ENCODE measurements around the gene DUSP15.
"Not testable (repeated sequence)": the region's sequence is repeated elsewhere in the genome, so short reads cannot be mapped to it uniquely, and the experiment has no call there.

DUSP15 gene, protein sequence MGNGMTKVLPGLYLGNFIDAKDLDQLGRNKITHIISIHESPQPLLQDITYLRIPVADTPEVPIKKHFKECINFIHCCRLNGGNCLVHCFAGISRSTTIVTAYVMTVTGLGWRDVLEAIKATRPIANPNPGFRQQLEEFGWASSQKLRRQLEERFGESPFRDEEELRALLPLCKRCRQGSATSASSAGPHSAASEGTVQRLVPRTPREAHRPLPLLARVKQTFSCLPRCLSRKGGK

DNA sequence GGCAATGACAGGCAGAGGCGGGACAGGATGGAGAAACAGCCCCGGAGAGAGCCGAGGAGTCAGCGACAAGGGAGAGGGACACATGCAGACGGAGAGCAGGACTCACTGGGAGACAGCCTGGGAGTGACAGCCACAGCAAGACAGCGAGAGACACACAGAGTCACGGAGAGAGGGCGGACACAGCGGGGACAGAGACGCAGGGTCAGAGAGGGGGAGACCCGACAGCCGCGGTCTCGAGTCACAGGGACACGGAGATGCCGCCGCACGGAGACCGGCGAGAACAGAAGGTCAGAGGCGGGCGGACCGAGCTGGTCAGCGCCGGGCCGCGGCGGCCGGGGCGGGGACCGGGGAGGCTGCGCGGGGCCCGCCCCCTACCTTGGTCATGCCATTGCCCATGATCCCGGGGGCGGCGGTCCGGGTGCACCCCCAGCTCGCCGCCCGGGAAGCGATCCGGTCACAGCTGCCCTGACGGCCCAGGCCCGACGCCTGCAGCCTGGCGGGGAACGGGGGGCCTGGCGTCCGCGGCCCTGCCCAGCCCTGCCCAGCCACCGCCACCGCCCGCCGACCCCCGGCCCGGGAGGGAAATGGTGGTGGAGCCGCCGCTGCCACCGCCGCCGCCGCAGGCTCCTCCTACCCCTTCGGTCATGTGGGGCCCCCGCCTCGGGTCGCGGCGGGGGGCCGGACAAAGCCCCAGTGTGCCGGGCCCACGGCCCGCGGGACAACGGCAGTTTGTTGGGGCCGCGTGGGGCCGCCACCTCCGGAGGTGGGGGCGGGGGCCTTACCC lies at the start of gene DUSP15, which contains the start of gene TTLL9:
Gene DUSP15, minus strand, starts transcription at position 586 of the 784 bp plus-strand sequence. Its CDS starts 190 bp downstream, at position 396.
Gene TTLL9, plus strand, starts transcription at position 693 of the 784 bp plus-strand sequence. CDS start 493 bp downstream, outside the sequence.
- DNase-seq (ENCODE audit: low spot score): no peak

DNA sequence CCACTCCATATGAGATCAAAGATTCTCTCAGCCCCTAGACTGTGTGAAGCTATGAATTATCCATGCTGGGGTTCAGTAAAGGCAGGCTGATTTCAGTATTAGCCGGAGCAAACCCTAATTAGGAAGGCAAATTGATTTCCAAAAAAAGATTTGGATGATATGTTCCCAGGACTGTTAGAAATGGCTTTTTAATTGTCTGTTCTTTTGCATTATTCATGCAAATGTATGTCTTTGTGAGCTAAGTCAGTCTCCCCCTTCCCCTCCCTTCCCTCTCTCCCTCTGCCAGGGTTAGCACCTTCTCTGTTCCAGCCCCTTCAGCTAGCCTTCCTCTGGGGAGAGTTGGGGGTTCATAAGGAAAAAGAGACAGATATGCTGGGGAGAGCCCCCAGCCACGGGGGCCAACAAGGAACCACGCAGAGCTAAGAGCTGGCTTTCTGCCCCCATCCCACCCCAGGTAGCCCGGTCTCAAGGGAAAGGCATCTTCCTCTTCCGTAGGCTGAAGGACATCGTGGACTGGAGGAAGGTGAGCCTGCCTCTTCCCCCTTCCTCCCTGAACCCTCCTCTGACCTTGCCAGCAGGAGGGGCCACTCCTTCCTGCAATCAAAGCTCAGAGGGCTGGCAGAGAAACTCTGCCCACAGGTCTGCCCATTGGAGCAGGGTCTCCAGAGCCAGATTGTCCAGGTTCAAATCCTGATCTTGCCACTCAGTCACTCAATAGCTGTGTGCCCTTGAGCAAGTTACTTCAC lies 49.3 kb upstream of the DUSP15 start:
- DNase-seq (ENCODE audit: low spot score): no peak

DNA sequence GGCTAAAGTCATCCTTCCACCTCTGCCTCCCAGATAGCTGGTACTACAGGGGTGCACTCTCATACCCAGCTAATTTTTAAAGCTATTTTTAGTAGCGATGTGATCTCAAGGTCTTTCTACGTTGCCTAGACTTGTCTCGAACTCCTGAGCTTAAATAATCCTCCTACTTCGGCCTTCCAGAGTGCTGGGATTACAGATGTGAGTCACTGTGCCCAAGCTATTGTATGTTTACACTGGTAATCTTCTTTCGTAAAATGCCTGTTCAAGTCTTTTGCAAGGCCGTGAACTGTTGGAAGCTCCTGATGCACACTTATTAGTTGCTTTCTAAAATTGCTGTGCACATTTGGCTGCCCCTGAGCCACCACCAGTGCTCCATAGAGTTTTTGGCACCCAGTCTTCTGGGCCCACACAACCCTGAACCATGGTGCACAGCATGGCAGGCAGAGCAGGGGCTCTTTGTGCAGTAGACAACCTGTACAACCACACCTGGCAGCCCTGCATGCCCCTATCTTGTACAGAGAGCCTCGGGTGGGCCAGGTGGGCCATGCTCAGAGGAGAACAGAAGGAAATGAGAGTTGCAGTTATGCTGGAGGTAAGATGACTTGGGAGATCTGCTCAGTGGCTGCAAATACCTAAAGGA lies 48.3 kb upstream of the DUSP15 start:
- no peak for DNase-seq (ENCODE audit: low spot score)

DNA sequence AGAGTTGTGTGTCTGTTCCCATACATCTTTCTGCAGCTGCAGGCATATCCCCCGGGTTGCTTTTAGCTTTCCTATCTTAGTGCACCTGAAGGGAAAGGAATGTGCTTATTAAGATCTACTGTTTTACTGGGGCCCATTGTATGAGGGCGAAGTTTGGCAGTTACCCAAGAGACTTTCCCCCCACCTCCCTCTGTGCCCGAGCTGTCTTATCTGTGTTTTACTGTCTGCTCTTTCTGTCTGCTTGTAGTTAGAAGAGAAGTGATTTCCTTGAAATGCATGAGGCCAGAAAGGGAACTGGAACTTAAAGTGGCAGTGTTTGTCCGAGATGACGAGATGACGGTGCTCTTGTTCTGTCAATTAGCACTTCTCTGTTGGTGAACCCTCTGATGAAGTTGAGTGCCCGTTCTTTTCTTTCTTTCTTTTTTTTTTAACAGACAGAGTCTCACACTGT lies 47.7 kb upstream of the DUSP15 start:
- DNase-seq (ENCODE audit: low spot score): not testable (repeated sequence)

DNA sequence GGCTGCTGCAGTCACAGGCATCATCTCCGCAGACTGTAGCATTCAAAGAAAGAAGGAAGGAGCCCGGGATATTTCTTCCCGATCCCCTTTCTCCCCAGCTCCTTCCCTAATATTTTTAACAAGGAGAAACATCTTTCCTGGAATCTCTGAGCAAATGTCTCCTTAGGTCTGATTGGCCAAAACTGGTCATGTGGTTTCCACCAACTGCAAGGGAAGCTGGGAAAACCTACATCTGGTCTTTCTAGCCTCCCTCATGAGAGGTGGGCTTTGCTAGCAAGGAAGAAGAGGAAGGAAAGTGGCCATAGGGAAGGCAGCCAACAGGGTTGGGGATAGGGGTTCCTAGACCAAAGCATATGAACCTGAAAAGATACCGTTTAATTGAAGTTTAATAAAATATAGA lies 46.4 kb upstream of the DUSP15 start:
- no peak for DNase-seq (ENCODE audit: low spot score)

DNA sequence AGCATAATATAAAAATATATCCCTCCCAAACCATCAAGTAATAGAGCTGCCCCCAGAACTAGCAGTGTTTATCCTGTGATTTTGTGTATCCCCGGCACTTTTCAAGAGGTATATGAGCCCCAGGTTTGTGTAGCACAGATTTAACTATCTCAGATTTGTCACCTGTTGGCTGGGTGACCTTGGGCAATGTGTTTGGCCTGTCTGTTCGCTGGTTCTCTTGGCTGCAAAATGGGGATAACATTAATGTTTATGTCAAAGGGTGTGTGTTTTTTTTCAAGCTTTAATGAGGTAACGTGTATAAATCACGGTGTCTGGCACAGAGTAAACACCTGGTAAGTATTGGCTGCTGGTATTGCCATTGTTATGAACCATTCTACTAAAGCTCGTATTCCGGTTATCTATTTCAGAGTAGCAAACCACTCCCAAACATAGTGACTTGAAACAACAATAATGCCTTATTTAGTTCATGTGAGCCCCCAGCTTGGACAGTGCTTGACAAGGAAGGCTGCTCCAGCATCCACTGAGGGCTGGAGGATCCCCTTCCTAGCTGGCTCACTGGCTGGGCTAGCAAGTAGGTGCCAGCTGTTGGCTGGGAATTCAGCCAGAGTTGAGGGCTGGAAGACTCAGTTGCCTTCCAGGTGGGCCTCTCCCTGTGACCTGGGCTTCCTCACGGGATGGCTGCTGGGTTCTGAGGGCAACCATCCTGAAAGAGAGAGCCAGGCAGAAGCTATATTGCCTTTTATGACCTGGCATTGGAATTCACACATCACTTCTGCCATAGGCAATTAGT lies 45.4 kb upstream of the DUSP15 start:
- no peak for DNase-seq (ENCODE audit: low spot score)

DNA sequence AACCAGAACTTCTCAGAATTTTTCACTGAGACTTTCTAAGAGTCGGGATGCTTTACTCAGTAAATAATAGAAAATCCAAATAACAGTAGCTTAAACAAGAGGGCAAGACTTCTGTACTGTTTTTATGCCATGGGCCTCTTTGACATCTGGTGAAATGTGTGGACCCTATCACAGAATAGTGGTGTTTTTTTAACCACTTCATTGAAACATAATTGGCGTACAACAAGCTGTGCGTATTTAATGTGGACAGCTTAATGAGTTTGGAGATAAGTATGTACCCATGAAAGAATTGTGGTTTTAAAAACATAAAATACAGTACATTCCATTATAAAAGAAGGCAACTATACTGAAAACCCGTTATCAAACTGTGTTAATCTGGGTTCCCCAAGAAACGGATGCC lies 43.8 kb upstream of the DUSP15 start:
- DNase-seq (ENCODE audit: low spot score): no peak

DNA sequence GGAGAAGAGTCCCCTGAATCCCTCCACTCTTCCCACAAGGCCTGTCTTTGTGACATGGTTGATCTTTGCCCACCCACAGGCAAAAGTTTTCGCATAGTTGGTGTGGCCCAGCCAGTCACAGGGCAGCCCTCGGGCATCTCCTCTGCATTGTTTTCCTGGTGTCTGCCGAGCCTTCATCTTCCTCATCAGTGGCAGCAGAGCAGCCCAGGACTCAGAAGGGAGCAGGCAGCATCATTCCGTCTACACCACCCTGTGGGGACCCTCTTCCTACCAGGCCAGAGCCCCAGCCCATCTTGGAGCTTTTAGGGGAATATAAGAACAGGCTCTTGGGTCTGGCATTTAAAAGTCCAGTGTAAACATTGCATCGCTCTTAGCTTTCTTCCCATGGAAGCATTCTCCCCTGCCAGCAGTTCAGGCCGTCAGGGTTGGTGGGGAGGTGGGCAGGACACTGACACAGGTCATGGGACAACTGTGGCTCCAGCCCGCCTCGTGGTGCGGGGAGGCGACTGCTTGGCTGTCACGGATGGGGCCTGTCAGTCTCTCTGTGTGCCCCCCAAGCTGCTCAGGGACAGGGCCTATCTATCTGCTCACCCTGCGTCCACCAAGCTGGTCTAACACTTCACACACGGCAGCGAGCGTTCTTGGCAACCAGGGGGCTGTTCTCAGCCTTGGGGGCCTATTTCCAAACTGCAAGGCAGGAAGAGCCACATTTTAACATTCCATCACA lies 43.3 kb upstream of the DUSP15 start:
- DNase-seq (ENCODE audit: low spot score): no peak

DNA sequence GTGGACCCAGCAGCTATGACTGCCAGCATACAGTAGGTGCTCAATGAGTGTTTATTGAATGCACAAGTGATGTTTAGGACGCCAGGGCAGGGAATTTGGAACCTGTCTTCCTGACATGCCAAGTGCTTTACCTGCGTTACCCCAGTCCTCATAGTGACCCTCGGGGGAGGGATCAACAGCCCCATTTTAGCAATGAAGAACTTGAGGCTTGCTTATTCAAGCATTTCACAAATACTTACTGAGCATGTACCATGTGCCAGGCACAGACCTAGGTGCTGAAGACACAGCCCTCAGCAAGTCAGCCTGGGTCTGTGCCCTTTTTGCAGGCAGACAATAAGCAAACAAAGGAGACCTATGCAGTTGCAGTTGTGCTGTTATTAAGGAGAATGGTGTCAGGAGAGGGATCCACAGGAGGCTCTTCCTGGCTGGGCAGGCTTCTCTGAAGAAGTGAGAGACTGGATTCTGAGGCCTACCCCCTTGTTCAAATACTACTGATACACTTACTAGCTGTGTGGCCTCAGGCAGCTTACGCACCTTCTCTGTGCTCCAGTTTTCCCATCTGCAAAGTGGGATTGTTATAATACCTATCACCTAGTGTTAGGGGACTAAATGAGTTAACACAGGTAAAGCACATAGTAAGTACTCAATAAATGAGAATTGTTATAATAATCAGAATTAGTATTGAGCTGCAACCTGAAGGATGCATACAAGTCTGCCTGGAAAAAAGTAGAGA lies 39.9 kb upstream of the DUSP15 start:
- DNase-seq (ENCODE audit: low spot score): no peak

DNA sequence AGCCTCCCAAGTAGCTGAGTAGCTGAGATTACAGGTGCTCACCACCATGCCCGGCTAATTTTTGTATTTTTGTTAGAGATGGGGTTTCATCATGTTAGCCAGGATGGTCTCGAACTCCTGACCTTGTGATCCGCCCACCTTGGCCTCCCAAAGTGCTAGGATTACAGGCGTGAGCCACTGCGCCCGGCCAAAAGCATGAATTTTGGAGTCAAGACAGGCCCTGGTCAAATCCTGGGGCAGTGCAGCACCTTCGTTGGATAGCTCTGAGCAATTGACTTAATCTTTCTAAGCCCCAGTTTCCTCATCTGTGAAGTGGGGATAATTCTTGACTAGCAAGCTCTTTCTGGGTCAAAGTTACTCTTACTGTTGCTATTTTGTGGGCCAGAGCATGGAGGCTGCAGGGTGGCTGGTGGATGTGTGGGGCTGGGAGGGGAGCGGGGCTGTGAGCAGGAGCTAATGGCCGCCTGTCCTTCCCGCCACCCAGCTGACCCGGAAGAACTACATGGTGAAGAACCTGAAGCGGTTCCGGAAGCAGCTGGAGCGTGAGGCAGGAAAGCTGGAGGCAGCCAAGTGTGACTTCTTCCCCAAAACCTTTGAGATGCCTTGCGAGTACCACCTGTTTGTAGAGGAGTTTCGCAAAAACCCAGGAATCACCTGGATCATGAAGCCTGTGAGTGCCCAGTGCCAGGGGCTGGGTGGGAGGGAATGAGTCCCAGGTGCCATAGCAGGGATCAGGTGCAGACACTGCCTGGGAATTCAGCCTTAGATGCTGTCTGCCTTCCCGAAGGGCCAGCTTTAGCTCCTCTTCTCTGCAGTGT lies 39.1 kb upstream of the DUSP15 start:
- DNase-seq (ENCODE audit: low spot score): no peak

DNA sequence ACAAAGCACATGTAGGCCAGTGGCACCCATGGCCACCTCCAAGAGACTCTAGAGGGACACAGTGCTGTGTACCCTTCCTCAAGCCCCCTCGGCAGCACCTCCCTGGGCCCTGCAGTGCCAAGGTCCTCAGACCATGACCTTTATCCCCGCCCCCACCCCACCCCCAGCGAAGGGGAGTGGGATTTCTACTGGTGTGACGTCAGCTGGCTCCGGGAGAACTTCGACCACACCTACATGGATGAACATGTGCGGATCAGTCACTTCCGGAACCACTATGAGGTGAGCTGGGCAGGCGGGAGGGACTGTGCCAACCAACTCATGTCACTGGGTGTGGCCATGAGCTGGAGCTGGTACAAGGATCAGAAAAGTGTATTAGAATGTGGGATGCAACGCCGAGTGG lies 38.1 kb upstream of the DUSP15 start:
- no peak for DNase-seq (ENCODE audit: low spot score)

DNA sequence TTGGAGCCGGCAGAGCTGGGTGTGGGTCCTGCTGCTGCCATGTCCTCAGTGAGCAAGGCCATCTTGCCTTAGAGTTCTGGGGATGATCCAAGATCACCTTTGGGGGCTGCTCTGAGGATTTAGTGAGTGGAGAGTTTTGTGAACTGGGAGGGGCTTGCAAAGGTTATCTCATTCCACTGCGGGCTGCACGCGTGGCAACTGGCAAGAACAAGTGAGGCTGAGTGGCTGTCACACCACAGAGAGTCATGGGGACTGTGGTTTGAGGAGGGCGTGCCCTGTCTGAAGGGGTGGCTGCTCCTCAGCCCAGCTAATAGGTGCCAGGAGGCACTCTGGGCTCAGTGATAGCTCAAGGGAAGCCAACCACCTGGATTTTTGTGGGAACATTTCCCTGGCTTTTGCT lies 37.7 kb upstream of the DUSP15 start:
- DNase-seq (ENCODE audit: low spot score): no peak

DNA sequence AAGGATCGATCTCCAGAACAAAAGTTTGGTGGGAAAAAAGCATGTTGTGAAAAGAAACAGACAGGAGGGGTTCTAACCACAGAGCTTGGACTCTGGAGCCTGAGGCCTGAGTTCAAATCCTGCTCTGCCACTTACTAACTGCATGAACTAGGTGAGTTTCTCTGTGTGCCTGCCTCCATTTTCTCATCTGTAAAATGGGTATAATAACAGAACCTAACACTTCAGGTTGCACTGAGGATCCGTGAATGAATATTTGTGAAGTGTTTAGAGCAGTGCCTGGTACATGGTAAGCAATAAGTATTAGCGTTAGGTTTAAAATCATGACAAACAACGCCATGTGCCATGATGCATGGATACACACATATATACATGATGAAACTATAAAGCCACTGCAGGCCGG lies 36.7 kb upstream of the DUSP15 start:
- no peak for DNase-seq (ENCODE audit: low spot score)

DNA sequence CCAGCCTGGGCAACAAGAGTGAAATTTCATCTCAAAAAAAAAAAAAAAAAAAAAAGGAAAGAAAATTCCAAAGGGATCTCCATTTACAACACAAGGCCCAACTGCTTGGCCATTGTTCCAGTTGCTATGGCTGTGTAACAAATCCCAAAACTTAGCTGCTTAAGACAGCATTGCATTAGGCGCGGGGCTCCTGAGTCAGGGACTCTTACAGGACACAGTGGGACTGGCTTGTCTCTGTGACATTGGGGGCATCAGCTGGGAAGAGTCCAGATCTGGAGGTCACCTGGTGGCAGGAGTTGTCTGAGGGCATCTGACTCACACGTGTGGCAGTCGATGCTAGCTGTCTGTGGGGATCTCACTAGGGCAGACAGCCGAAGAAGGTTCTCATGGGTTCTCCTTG lies 35.7 kb upstream of the DUSP15 start:
- DNase-seq (ENCODE audit: low spot score): no peak

DNA sequence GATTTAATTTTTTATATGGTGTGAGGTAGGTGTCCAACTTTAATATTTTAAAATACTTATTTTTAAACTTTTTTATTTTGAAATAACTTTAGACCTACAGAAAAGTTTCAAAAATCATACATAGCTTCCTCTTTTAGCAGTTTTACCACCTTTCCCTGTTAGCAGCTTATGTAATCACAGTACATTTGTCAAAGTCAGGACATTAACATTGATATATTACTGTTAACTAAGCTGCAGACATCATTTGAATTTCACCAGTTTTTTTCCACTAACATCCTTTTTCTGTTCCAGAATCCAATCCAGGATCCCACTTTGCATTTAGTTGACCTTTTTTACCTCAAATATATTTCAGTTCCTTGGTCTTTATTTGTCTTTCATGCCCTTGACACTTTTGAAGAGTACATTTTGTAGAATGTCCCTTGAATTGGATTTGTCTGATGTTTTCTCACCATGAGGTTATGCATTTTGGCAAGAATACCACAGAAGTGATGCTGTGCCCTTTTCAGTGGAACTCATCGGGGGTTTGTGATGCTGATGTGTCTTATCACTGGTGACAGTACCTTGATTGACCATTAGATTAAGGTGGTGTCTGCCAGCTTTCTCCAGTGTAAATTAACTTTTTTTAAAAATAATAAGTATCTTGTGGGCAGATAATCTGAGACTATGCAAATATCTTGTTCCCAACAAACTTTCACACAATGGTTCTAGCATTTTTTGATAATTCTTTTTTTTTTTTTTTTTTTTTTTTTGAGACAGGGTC lies 33.5 kb upstream of the DUSP15 start:
- DNase-seq (ENCODE audit: low spot score): no peak

DNA sequence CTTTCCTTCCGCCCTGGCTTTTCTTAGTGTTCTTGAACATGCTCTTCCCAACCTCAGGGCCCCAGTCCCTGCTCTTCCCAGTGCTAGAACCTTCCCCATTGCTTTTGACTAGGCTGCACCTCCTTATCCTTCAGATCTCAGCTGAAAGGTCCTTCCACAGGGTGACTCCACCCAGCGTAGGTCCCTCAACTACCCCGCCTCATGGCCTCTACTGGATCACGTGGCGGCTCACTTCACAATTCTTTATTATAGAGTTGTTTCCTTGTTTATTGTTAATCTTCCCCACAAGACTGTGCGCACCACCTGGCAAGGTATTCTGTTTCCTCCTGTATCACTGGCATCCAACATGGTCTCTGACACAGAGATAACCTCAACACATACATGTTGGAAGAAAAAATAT lies 31.3 kb upstream of the DUSP15 start:
- DNase-seq (ENCODE audit: low spot score): no peak

DNA sequence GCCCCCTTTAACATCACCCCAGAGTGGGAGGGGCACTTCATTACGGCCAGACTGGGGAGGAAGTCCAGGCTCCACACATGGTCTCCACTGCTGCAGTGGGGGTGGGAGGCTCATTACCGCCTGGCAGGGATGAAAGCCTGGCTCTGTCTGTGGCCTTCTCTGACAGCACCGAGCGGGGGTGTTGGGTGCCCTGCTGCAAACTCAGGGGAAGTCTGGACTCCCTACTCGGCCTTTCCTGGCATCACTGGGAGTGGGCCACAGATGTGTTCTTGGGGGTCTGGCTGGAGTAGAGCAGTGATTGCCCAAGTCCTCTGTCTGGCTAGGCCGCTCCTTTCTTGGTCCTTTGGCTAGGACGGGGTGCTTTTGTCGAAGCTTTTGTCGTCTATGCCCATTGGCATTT lies 27.2 kb upstream of the DUSP15 start:
- DNase-seq (ENCODE audit: low spot score): no peak

DNA sequence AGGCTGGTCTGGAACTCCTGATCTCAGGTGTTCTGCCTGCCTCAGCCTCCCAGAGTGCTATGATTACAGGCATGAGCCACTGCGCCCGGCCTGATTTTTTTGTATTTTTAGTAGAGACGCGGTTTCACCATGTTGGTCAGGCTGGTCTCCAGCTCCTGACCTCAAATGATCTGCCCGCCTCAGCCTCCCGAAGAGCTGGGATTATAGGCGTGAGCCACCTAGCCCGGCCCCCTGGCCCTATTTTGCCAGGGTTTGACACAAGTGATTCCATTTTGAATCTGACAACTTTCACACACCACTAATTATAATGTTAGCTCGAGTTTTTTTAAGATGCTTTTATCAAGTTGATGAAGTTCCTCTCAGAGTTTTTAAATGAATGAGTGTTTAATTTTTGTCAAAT lies 25.7 kb upstream of the DUSP15 start:
- no peak for DNase-seq (ENCODE audit: low spot score)
